H54 (cell line): Measurements from ENCODE around the gene SCN2B.

ENCODE experiments used
- DNase-seq: peaks from one replicate; pipeline ENCODE4 v3.0.0; 2011; ENCODE audit warnings: low spot score, mixed read lengths; ENCODE audit not compliant: insufficient read length
- FAIRE-seq: peaks from 3 replicates; lab custom pipeline; 2011; peaks lifted over from hg19 to GRCh38; lab: Jason Lieb, UNC
- POLR2A ChIP-seq: IDR thresholded peaks from 2 replicates; pipeline ENCODE4 v1.6.1; 2011; ENCODE audit warnings: low read depth, mild to moderate bottlenecking, low read length

The SCN2B gene

GRCh38 chr11:118172356-118172755, 4.1 kb downstream of the SCN2B start:
- FAIRE-seq (no peak), DNase-seq (no peak)
- no peak for TF ChIP-seq POLR2A

- FAIRE-seq (no peak), DNase-seq (peak; percentile 57)
- no peak for TF ChIP-seq POLR2A
Measured at GRCh38 chr11:118171269-118172062, 5.0 kb downstream of the SCN2B start.

GRCh38 chr11:118170882-118171268, 5.6 kb downstream of the SCN2B start:
- DNase-seq, result no peak
- TF ChIP-seq POLR2A, result no peak
- FAIRE-seq, result no peak

- DNase-seq (no peak), FAIRE-seq (no peak)
- TF ChIP-seq POLR2A, result no peak
Measured at GRCh38 chr11:118170231-118170630, 6.2 kb downstream of the SCN2B start.

GRCh38 chr11:118169300-118170140, 6.9 kb downstream of the SCN2B start:
- no peak for FAIRE-seq
- DNase-seq, result no peak
- TF ChIP-seq POLR2A, result no peak

- no peak for TF ChIP-seq POLR2A
- no peak for FAIRE-seq
Measured at GRCh38 chr11:118168751-118169150, 7.7 kb downstream of the SCN2B start.

GRCh38 chr11:118168316-118168715, 8.1 kb downstream of the SCN2B start:
- DNase-seq (no peak), FAIRE-seq (no peak)
- TF ChIP-seq POLR2A, result no peak

More at GRCh38 chr11:118168751-118169150, 7.7 kb downstream of the SCN2B start:
- DNase-seq, result no peak

- FAIRE-seq (no peak), DNase-seq (no peak)
- no peak for TF ChIP-seq POLR2A
Measured at GRCh38 chr11:118167906-118168305, 8.5 kb downstream of the SCN2B start.

GRCh38 chr11:118167253-118167652, 9.2 kb downstream of the SCN2B start:
- TF ChIP-seq POLR2A, result no peak
- DNase-seq (no peak), FAIRE-seq (no peak)

GRCh38 chr11:118166641-118167040, 9.8 kb downstream of the SCN2B start:
- FAIRE-seq, result no peak
- DNase-seq, result no peak
- TF ChIP-seq POLR2A, result no peak

- no peak for FAIRE-seq
- DNase-seq, result no peak
- no peak for TF ChIP-seq POLR2A
Measured at GRCh38 chr11:118164885-118165284, 11.6 kb downstream of the SCN2B start.

GRCh38 chr11:118163494-118163893, 12.9 kb downstream of the SCN2B start:
- TF ChIP-seq POLR2A, result no peak
- no peak for FAIRE-seq
- DNase-seq, result no peak

- FAIRE-seq, result no peak
- TF ChIP-seq POLR2A, result no peak
- no peak for DNase-seq
Measured at GRCh38 chr11:118162846-118163245, 13.6 kb downstream of the SCN2B start.

GRCh38 chr11:118161786-118162185, 14.7 kb downstream of the SCN2B start:
- no peak for FAIRE-seq
- no peak for DNase-seq
- TF ChIP-seq POLR2A, result no peak

GRCh38 chr11:118157186-118157895, 19.1 kb downstream of the SCN2B start:
- FAIRE-seq, result no peak
- no peak for TF ChIP-seq POLR2A
- DNase-seq, result no peak
